H1 (cell line): ENCODE measurements around the gene NOP16. TPM values are rescaled to one million over a fixed set of nuclear protein-coding genes. Genes with fewer than 3 reads are reported as not detected.

Experiments
- KDM4A ChIP-seq: IDR thresholded peaks from one replicate; pipeline ENCODE4 v1.7.1; 2012; ENCODE audit warnings: low read depth, mild to moderate bottlenecking, moderate library complexity, low read length, inconsistent platforms; ENCODE audit not compliant: severe bottlenecking
- RNF2 ChIP-seq: fragments of 200-900, 300-1000 bp; sonication (generic); IDR thresholded peaks from 2 replicates; pipeline ENCODE4 v1.7.1; 2016; ENCODE audit warnings: borderline replicate concordance, low read depth, mild to moderate bottlenecking, antibody characterized with exemption, low read length; ENCODE audit not compliant: poor library complexity, severe bottlenecking; ENCODE audit errors: missing control alignments
- SP1 ChIP-seq: IDR thresholded peaks from 2 replicates; pipeline ENCODE4 v1.6.1; 2011; ENCODE audit warnings: low read depth, low read length
- SRF ChIP-seq: IDR thresholded peaks from 2 replicates; pipeline ENCODE4 v1.6.1; 2011; ENCODE audit warnings: mild to moderate bottlenecking, low read depth, low read length, moderate library complexity
- polyA plus RNA-seq, 7 experiments: library from polyadenylated mRNA; depleted of rRNA in 3 of 7; stranded (reverse) in 5 of 7; unstranded in 2 of 7; fragments of >200 nt in 5 of 7; fragments of 200-250 nt in 2 of 7; gene quantifications; 1 replicate in 5 of 7; 2 replicates in 1 of 7; 4 replicates in 1 of 7; pipeline versions ENCODE4 v1.2.1 to v1.2.3, GENCODE V29; 2011 to 2013; ENCODE audit warnings: missing spikeins in 2 of 7, mixed read lengths in 2 of 7
- total RNA-seq: library from RNA; stranded (reverse); fragmentation: NEBNext Ultra II Directional; extraction: Animal tissue kit (Norgen Biotek cat#: 25700); gene quantifications from 2 replicates; pipeline ENCODE4 v1.2.1, GENCODE V29; 2021
- TF ChIP-seq, protein P1 (sequence below): IDR thresholded peaks from 2 replicates; pipeline ENCODE4 v1.6.1; 2012; ENCODE audit warnings: inconsistent platforms

NOP16 gene
- total and polyA plus RNA-seq, 2 of the 8 experiments (the other 6 are each of a cell fraction or from before 2014, with no cell fraction given) = 46.9 to 65.2 TPM

DNA sequence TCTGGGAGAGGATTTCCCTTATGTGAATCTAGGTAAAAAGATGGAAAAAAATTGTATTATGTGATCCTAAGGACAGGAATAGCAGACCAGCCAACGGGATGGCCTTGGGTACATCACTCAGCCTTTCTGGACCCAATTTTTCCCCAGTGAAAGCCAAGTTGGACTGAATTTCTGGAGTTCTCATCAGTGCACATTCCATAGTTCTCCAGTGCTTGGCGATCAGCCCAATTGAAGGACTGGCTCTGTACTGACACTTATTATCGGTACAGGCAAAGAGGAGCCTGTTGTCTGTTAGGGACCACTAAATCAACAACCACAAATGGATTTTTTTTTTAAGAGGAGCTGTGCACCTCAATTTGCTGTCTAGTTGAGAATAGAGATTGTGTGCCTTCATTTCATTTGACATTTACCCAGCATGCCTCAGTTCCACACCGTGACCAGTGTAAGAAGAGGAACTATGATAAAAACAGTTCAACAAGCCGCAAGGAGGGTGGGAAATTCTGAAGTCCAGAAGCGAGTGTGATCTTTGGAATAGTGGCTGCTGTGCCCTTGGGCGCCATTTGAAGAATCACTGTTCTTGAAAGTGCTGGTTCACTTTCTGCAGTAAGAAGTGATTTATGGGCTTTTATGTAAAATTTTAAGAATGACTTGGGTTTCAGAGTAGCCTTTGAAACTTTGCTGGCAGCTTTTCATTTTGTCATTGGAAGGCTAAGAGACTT, 15.1 kb downstream of the NOP16 start (continued):
- no peak for TF ChIP-seq SP1
- no peak for TF ChIP-seq SRF
- no peak for TF ChIP-seq KDM4A
- TF ChIP-seq, protein P1, sequence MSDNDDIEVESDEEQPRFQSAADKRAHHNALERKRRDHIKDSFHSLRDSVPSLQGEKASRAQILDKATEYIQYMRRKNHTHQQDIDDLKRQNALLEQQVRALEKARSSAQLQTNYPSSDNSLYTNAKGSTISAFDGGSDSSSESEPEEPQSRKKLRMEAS = no peak
- TF ChIP-seq RNF2 = no peak
